ENCODE data around the gene ACAP3.

Gene ACAP3

DNA sequence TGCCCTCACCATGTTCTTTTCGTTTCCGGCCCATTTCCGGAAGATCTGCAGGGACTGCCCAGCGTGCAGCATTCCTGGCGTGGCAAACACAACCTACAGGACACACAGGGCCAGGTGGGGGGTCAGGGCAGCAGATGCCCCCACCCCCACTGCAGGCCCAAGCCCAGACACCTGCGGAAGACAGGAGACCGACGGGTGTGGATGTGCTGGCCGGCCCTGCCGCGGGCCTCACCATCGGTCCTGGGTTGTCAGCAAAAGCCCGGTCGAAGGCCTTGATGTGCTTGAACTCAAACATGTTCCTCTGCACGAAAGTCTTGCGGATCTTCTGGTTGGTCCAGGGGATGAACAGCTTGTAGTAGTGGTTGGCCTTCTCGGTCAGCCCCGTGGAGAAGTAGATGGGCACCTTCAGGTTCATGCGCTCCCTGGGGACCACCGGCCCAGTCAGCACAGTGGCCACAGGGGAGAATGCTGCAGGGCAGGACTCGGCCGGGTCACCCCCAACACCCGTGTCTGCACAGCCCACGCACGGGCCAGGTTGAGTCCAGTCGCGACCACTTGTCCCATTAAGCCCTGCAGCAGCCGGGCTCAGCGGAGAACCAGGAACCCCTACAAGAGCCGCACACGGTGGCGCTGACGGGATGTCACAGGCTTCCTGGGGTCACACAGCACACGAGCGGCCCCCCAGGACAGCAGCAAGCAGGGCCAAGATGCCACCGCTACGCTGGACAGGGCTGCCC lies 5.9 kb upstream of the ACAP3 start:
- no peak for DNase-seq

DNA sequence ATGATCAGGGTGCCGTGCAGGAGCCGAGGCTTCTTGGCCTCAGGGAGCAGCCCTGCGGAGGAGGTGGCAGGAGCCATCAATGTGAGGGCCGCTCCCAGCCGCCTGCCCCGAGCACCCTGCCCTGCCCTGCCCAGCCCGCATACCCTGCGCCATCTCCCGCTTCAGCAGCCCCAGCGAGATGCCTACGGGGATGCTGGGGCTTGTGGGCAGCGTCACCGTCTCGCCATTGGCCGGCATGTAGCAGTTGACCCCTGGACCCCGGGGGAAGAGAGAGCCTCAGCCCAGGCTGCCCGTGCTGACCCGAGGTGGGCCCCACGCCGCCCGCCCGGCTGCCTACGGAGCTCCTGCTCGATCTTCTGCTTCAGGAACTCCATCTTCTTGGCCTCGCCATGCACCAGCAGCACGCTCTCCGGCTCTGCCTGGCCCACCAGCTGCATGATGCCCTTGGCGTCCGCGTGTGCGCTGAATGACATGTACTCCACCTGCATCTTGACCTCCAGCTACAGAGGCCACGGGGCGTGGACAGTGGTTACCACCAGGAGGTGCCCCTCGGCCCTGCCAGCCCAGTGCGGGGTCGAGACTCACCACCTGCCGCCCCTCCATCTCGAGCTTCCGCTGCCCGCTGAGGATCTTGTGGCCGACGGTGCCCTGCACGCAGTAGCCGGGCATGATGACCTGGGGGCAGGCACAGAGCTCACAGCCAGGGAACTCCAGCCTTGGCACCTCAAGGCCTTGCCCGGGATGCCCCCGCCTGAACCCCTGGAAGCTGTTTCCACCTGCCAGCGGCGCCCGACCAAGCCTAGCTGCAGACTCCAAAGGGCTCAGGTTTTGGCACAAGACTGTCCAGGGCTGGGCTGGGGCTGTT lies 5.0 kb upstream of the ACAP3 start:
- no peak for DNase-seq

GRCh38 chr1:1311107-1312104 lies 3.7 kb upstream of the ACAP3 start:
- DNase-seq = no peak

GRCh38 chr1:1310476-1311053 lies 2.8 kb upstream of the ACAP3 start:
- DNase-seq = no peak

DNA sequence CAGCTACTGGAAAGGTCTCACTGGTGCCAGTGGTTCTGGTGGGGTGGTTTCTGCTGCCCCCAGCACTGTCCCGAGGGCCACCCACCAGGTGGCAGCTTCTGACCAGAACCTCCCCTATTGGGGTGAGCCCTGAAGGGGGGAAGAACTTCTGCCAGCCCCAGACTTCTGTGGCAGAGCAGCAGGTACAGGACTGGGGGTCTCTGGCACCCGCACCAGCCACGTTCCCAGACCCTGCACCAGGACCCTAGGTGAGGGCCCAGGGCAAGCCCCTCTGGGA lies 2.3 kb upstream of the ACAP3 start:
- no peak for DNase-seq

GRCh38 chr1:1309251-1310108 lies 1.8 kb upstream of the ACAP3 start:
- DNase-seq = no peak

- no peak for DNase-seq
These were observed 1.1 kb upstream of the ACAP3 start for GRCh38 chr1:1308756-1309250.

GRCh38 chr1:1307261-1307922 lies 338 bp downstream of the ACAP3 start:
- no peak for DNase-seq

GRCh38 chr1:1306661-1307260 lies 969 bp downstream of the ACAP3 start:
- DNase-seq = no peak

GRCh38 chr1:1306070-1306660 lies 1.6 kb downstream of the ACAP3 start:
- no peak for DNase-seq

DNA sequence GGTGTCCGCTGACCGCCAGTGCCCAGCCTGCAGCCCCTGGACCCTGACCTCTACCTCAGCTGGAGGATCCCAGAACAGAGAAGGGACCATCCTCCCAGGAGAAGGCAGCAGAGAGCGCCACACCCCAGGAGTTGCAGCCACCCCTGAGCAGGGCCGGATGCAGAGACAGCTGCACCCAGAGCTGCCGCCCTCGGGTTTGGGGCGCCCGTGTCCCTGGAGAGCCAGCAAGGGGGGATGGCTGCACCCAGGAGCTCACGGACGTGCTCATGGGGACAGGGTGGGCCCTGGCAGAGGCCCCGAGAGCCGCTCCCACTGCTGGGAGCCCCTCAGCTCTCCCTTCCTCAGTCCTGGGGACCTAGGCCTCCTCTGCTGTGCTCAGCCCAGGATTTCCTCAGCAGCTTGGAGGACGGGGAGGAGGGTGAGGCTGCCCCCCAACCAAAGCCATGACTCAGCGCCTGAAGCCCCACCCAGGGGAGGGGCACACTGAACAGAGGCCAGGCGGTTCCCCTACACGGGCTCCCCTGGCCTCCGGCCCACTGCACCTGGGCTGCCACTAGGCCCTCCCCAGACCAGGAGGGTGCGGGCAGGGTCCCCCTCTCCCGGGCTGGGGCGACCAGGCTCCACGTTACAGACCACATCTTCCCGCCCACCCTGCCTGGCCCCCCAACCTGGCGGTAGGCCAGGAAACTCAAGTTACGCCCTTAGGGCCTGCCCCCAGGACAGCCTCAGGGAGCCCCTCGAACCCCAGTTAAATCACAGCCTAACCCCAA lies 2.2 kb downstream of the ACAP3 start:
- peak; percentile 28 for DNase-seq

- peak; percentile 70 for DNase-seq
These were observed 3.1 kb downstream of the ACAP3 start for GRCh38 chr1:1304331-1305299.

- DNase-seq = no peak
These were observed 4.0 kb downstream of the ACAP3 start for GRCh38 chr1:1303736-1304135.

GRCh38 chr1:1302951-1303509 lies 4.7 kb downstream of the ACAP3 start:
- DNase-seq = no peak

DNA sequence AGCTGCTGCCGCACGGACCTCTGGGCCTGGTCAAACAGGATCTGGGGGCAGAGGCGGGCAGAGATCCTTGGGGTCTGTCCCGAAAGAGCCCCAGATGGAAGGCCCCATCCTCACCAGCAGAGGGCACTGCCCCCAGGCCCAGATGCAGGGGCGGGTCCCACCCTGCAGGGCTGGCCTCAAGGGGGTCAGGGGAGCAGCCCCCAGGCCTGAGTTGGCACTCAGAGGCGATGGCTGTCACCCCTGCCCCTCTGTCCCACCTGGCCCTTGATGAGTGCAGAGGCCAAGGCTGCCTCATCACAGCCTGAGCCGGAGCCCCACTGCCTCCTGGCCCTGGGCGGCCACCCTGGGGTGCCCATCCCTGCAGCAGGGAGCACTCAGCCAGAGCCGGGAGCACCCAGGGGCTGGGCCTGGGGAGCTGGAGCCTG lies 5.7 kb downstream of the ACAP3 start:
- no peak for DNase-seq

- no peak for DNase-seq
These were observed 7.4 kb downstream of the ACAP3 start for GRCh38 chr1:1300352-1300739.

DNA sequence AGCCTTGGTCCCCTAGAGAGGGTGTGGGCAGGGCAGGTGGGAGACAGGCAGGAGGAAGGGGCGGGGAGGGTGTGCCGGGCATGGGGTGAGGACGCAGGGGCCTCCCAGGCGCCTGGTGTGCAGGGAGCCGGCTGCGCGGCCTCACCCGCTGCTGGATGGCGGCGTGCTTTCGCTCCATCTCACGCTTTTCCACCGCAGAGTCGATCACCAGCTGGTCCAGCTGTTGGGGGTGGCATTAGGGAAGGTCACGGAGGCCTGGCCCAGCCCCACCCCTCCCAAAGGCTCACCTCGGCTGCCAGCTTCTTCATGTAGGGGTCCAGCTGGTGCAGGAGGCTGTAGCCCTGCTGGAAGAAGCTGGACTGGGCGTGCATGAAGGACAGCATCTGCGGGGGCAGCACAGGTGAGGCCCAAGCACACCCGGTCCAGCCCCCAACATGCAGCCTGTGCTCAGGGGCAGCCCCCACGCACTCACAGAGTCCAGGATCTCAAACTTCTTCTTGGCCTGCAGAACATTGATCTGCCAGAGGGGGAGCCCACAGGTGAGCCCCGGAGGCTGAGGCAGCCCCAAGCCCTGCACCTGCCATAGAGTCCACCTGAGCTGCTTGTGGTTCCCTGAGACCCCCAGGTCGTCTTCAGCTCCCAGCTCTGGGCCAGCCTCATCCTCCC lies 7.9 kb downstream of the ACAP3 start:
- no peak for DNase-seq
